Measurements from ENCODE around the gene WDR1.
"Not testable (repeated sequence)": the region's sequence is repeated elsewhere in the genome, so short reads cannot be mapped to it uniquely, and the experiment has no call there.

Gene WDR1

GRCh38 chr4:10134141-10134540, 17.5 kb upstream of the WDR1 start:
- Histone ChIP-seq H3K9me3 (ENCODE audit: control insufficient read depth, low read length) (no peaks in the 10 kb centered on the region), H3K4me3 (ENCODE audit: insufficient read depth, low read depth, low read length, poor library complexity, severe bottlenecking) (no peak overlapping the region), H3K27ac (ENCODE audit: insufficient read depth, low read length, poor library complexity, severe bottlenecking) (no peak overlapping the region), H3K36me3 (ENCODE audit: control insufficient read depth, insufficient read depth, low read length) (no peaks in the 10 kb centered on the region), H3K4me1 (ENCODE audit: control insufficient read depth, insufficient read depth, low read length, poor library complexity, severe bottlenecking) (no peaks in the 10 kb centered on the region), H3K27me3 (replicated peaks; ENCODE audit: control insufficient read depth, insufficient read depth, low read length, poor library complexity, severe bottlenecking) (no peaks in the 10 kb centered on the region)
- DNase-seq = no peak

GRCh38 chr4:10131202-10131601, 14.6 kb upstream of the WDR1 start:
- H3K27me3 ChIP-seq (replicated peaks; ENCODE audit: control insufficient read depth, insufficient read depth, low read length, poor library complexity, severe bottlenecking) = no peaks in the 10 kb centered on the region
- no peaks in the 10 kb centered on the region for H3K4me1 ChIP-seq (ENCODE audit: control insufficient read depth, insufficient read depth, low read length, poor library complexity, severe bottlenecking)
- no peaks in the 10 kb centered on the region for H3K9me3 ChIP-seq (ENCODE audit: control insufficient read depth, low read length)
- no peak overlapping the region for H3K27ac ChIP-seq (ENCODE audit: insufficient read depth, low read length, poor library complexity, severe bottlenecking)
- no peak overlapping the region for H3K4me3 ChIP-seq (ENCODE audit: insufficient read depth, low read depth, low read length, poor library complexity, severe bottlenecking)
- H3K36me3 ChIP-seq (ENCODE audit: control insufficient read depth, insufficient read depth, low read length) = no peaks in the 10 kb centered on the region
- no peak for DNase-seq

- Histone ChIP-seq H3K36me3 (ENCODE audit: control insufficient read depth, insufficient read depth, low read length) (no peaks in the 10 kb centered on the region), H3K4me1 (ENCODE audit: control insufficient read depth, insufficient read depth, low read length, poor library complexity, severe bottlenecking) (no peaks in the 10 kb centered on the region), H3K9me3 (ENCODE audit: control insufficient read depth, low read length) (no peaks in the 10 kb centered on the region)
Measured at GRCh38 chr4:10130178-10130888, 13.7 kb upstream of the WDR1 start.

GRCh38 chr4:10129196-10130177, 12.9 kb upstream of the WDR1 start:
- DNase-seq = no peak
- H3K27me3 ChIP-seq (replicated peaks; ENCODE audit: control insufficient read depth, insufficient read depth, low read length, poor library complexity, severe bottlenecking) = no peaks in the 10 kb centered on the region
- H3K36me3 ChIP-seq (ENCODE audit: control insufficient read depth, insufficient read depth, low read length) = no peaks in the 10 kb centered on the region
- no peak overlapping the region for H3K27ac ChIP-seq (ENCODE audit: insufficient read depth, low read length, poor library complexity, severe bottlenecking)
- H3K4me3 ChIP-seq (ENCODE audit: insufficient read depth, low read depth, low read length, poor library complexity, severe bottlenecking) = no peak overlapping the region
- no peaks in the 10 kb centered on the region for H3K9me3 ChIP-seq (ENCODE audit: control insufficient read depth, low read length)
- no peaks in the 10 kb centered on the region for H3K4me1 ChIP-seq (ENCODE audit: control insufficient read depth, insufficient read depth, low read length, poor library complexity, severe bottlenecking)

More at GRCh38 chr4:10130178-10130888, 13.7 kb upstream of the WDR1 start:
- H3K27ac ChIP-seq (ENCODE audit: insufficient read depth, low read length, poor library complexity, severe bottlenecking) = no peak overlapping the region
- H3K4me3 ChIP-seq (ENCODE audit: insufficient read depth, low read depth, low read length, poor library complexity, severe bottlenecking) = no peak overlapping the region
- H3K27me3 ChIP-seq (replicated peaks; ENCODE audit: control insufficient read depth, insufficient read depth, low read length, poor library complexity, severe bottlenecking) = no peaks in the 10 kb centered on the region
- no peak for DNase-seq

GRCh38 chr4:10128761-10129160, 12.2 kb upstream of the WDR1 start:
- Histone ChIP-seq H3K4me1 (ENCODE audit: control insufficient read depth, insufficient read depth, low read length, poor library complexity, severe bottlenecking) (no peaks in the 10 kb centered on the region), H3K27me3 (replicated peaks; ENCODE audit: control insufficient read depth, insufficient read depth, low read length, poor library complexity, severe bottlenecking) (no peaks in the 10 kb centered on the region), H3K27ac (ENCODE audit: insufficient read depth, low read length, poor library complexity, severe bottlenecking) (no peak overlapping the region), H3K9me3 (ENCODE audit: control insufficient read depth, low read length) (no peaks in the 10 kb centered on the region), H3K4me3 (ENCODE audit: insufficient read depth, low read depth, low read length, poor library complexity, severe bottlenecking) (no peak overlapping the region), H3K36me3 (ENCODE audit: control insufficient read depth, insufficient read depth, low read length) (no peaks in the 10 kb centered on the region)
- DNase-seq = no peak

- not testable (repeated sequence) for H3K36me3 ChIP-seq (ENCODE audit: control insufficient read depth, insufficient read depth, low read length); H3K4me3 ChIP-seq (ENCODE audit: insufficient read depth, low read depth, low read length, poor library complexity, severe bottlenecking); H3K9me3 ChIP-seq (ENCODE audit: control insufficient read depth, low read length); H3K4me1 ChIP-seq (ENCODE audit: control insufficient read depth, insufficient read depth, low read length, poor library complexity, severe bottlenecking); H3K27me3 ChIP-seq (replicated peaks; ENCODE audit: control insufficient read depth, insufficient read depth, low read length, poor library complexity, severe bottlenecking); DNase-seq; H3K27ac ChIP-seq (ENCODE audit: insufficient read depth, low read length, poor library complexity, severe bottlenecking)
Measured at GRCh38 chr4:10127531-10127930, 10.9 kb upstream of the WDR1 start.

- H3K4me1 ChIP-seq (ENCODE audit: control insufficient read depth, insufficient read depth, low read length, poor library complexity, severe bottlenecking) = no peaks in the 10 kb centered on the region
- no peak for DNase-seq
- no peak overlapping the region for H3K4me3 ChIP-seq (ENCODE audit: insufficient read depth, low read depth, low read length, poor library complexity, severe bottlenecking)
- H3K27ac ChIP-seq (ENCODE audit: insufficient read depth, low read length, poor library complexity, severe bottlenecking) = no peak overlapping the region
- no peaks in the 10 kb centered on the region for H3K27me3 ChIP-seq (replicated peaks; ENCODE audit: control insufficient read depth, insufficient read depth, low read length, poor library complexity, severe bottlenecking)
- H3K9me3 ChIP-seq (ENCODE audit: control insufficient read depth, low read length) = no peaks in the 10 kb centered on the region
- H3K36me3 ChIP-seq (ENCODE audit: control insufficient read depth, insufficient read depth, low read length) = no peaks in the 10 kb centered on the region
Measured at GRCh38 chr4:10124167-10124930, 7.8 kb upstream of the WDR1 start.

- no peaks in the 10 kb centered on the region for H3K27me3 ChIP-seq (replicated peaks; ENCODE audit: control insufficient read depth, insufficient read depth, low read length, poor library complexity, severe bottlenecking)
- H3K36me3 ChIP-seq (ENCODE audit: control insufficient read depth, insufficient read depth, low read length) = no peaks in the 10 kb centered on the region
- no peaks in the 10 kb centered on the region for H3K4me1 ChIP-seq (ENCODE audit: control insufficient read depth, insufficient read depth, low read length, poor library complexity, severe bottlenecking)
- no peak overlapping the region for H3K4me3 ChIP-seq (ENCODE audit: insufficient read depth, low read depth, low read length, poor library complexity, severe bottlenecking)
- no peaks in the 10 kb centered on the region for H3K9me3 ChIP-seq (ENCODE audit: control insufficient read depth, low read length)
- no peak for DNase-seq
- no peak overlapping the region for H3K27ac ChIP-seq (ENCODE audit: insufficient read depth, low read length, poor library complexity, severe bottlenecking)
Measured at GRCh38 chr4:10123227-10124101, 6.9 kb upstream of the WDR1 start.

GRCh38 chr4:10122236-10122932, 5.8 kb upstream of the WDR1 start:
- Histone ChIP-seq H3K27me3 (replicated peaks; ENCODE audit: control insufficient read depth, insufficient read depth, low read length, poor library complexity, severe bottlenecking) (no peaks in the 10 kb centered on the region), H3K4me3 (ENCODE audit: insufficient read depth, low read depth, low read length, poor library complexity, severe bottlenecking) (no peak overlapping the region), H3K4me1 (ENCODE audit: control insufficient read depth, insufficient read depth, low read length, poor library complexity, severe bottlenecking) (peaks cover 3% of the 10 kb centered on the region), H3K9me3 (ENCODE audit: control insufficient read depth, low read length) (no peaks in the 10 kb centered on the region), H3K27ac (ENCODE audit: insufficient read depth, low read length, poor library complexity, severe bottlenecking) (no peak overlapping the region), H3K36me3 (ENCODE audit: control insufficient read depth, insufficient read depth, low read length) (no peaks in the 10 kb centered on the region)
- DNase-seq = no peak
